Lung (tissue), 12 donors: Measurements from ENCODE around the gene BCR. TPM values are rescaled to one million over a fixed set of nuclear protein-coding genes. Genes with fewer than 3 reads are reported as not detected.

Source experiments
- ATAC-seq: fragments of 200-7000 bp; cut with Tn5 transposase; one replicate; pipeline ENCODE4 v1.9.1; 2020; ENCODE audit warnings: moderate number of reproducible peaks; ENCODE audit not compliant: insufficient read depth, low FRiP score
- DNase-seq, 3 donors: peaks; one replicate each; pipeline ENCODE4 v3.0.0-alpha.2; 2013 to 2017
- H3K27ac ChIP-seq, 2 donors: one replicate each; pipeline ENCODE4 v1.5.1; 2013; ENCODE audit warnings: mild to moderate bottlenecking in 2 of 2, moderate library complexity in 2 of 2, control low read depth in 1 of 2, inconsistent platforms in 1 of 2, low read depth in 1 of 2, low read length in 1 of 2
- H3K27me3 ChIP-seq, 3 donors: one replicate each; pipeline ENCODE4 v1.5.1; 2013; ENCODE audit warnings: low read length in 2 of 3; ENCODE audit not compliant: control insufficient read depth in 3 of 3, insufficient read depth in 3 of 3
- H3K36me3 ChIP-seq, 4 donors: one replicate each; pipeline ENCODE4 v1.5.1; 2013; ENCODE audit warnings: low read length in 4 of 4, mild to moderate bottlenecking in 1 of 4, moderate library complexity in 1 of 4; ENCODE audit not compliant: control insufficient read depth in 4 of 4, insufficient read depth in 4 of 4
- H3K4me1 ChIP-seq, 5 donors: one replicate each; pipeline ENCODE4 v1.5.1; 2013; ENCODE audit warnings: low read length in 5 of 5, mild to moderate bottlenecking in 2 of 5, moderate library complexity in 1 of 5; ENCODE audit not compliant: control insufficient read depth in 5 of 5, insufficient read depth in 5 of 5
- H3K4me3 ChIP-seq: one replicate; pipeline ENCODE4 v1.5.1; 2013; ENCODE audit warnings: mild to moderate bottlenecking, control low read depth, moderate library complexity
- H3K9ac ChIP-seq, 2 donors: one replicate each; pipeline ENCODE4 v1.5.1; 2013; ENCODE audit warnings: low read length in 2 of 2, control low read depth in 1 of 2; ENCODE audit not compliant: insufficient read depth in 1 of 2
- H3K9me3 ChIP-seq, 4 donors: one replicate each; pipeline ENCODE4 v1.5.1; 2013; ENCODE audit warnings: low read length in 3 of 4, mild to moderate bottlenecking in 1 of 4, moderate library complexity in 1 of 4; ENCODE audit not compliant: control insufficient read depth in 4 of 4, insufficient read depth in 3 of 4
- CTCF ChIP-seq: IDR thresholded peaks from 2 replicates; pipeline ENCODE4 v1.5.1; 2012; ENCODE audit warnings: mild to moderate bottlenecking; ENCODE audit errors: control extremely low read depth, extremely low read depth
- WGBS, 2 donors: extraction: QIAGEN DNeasy Blood & Tissue Kit; methylation state at CpG; one replicate each; pipeline ENCODE4 v1.1.7; 2013; 5-methylcytosine and 5-hydroxymethylcytosine counted together
- polyA plus RNA-seq, 2 donors: library from polyadenylated mRNA; stranded (reverse); fragments of 200-250 nt; gene quantifications; one replicate each; pipeline ENCODE4 v1.2.1, GENCODE V29; 2013
- total RNA-seq, 2 donors: library from RNA; depleted of rRNA in 1 of 2; stranded (reverse); fragments of >200 nt in 1 of 2; gene quantifications; one replicate each; pipeline ENCODE4 v1.2.1, GENCODE V29; 2014 to 2021
- donor health status: control.
- donor health status: control.
- donor health status: Bipolar disorder and iron deficiency.
- donor health status: healthy.
- donor health status: DM: yes; HTN: yes; CAD: no.

The BCR gene
- total and polyA plus RNA-seq, 4 donors: 21.8 to 67.3 (median 31.8) TPM

GRCh38 chr22:23237201-23237798 is 57.0 kb downstream of the BCR start:
- Histone ChIP-seq H3K9ac (no peak overlapping the region), H3K9me3 (no peaks in the 10 kb centered on the region), H3K27ac (peak overlapping the region in 1 of 2 donors; percentile 5), H3K4me1 (peaks cover 5 to 29% (median 14%) of the 10 kb centered on the region in 5 donors), H3K4me3 (no peak overlapping the region), H3K36me3 (no peaks in the 10 kb centered on the region), H3K27me3 (no peaks in the 10 kb centered on the region)
- no peak for ATAC-seq
- 66 to 73% methylated on average over 16 of the region's 16 CpGs for WGBS, 2 donors
- peak; percentile 75 to 79 (median 79) for DNase-seq
- no peak for TF ChIP-seq CTCF

- DNase-seq (no peak), ATAC-seq (no peak)
- Histone ChIP-seq H3K27ac (no peak overlapping the region), H3K36me3 (no peaks in the 10 kb centered on the region), H3K4me3 (no peak overlapping the region), H3K9ac (no peak overlapping the region), H3K27me3 (no peaks in the 10 kb centered on the region), H3K4me1 (peaks cover 5 to 34% (median 18%) of the 10 kb centered on the region in 5 donors), H3K9me3 (no peaks in the 10 kb centered on the region)
- no peak for TF ChIP-seq CTCF
- 88 to 93% methylated on average over 10 of the region's 10 CpGs for WGBS, 2 donors
Observed at GRCh38 chr22:23237841-23238240, 57.5 kb downstream of the BCR start.

- 93 to 95% methylated on average over 9 of the region's 9 CpGs for WGBS, 2 donors
- H3K27ac ChIP-seq: no peak overlapping the region
- TF ChIP-seq CTCF: no peak
- H3K4me1 ChIP-seq: peaks cover 5 to 37% (median 24%) of the 10 kb centered on the region in 5 donors
- no peak for ATAC-seq
- no peak for DNase-seq
- H3K27me3 ChIP-seq: no peaks in the 10 kb centered on the region
- H3K36me3 ChIP-seq: no peaks in the 10 kb centered on the region
- no peak overlapping the region for H3K4me3 ChIP-seq
- H3K9me3 ChIP-seq: no peaks in the 10 kb centered on the region
- H3K9ac ChIP-seq: no peak overlapping the region
Observed at GRCh38 chr22:23238707-23239106, 58.4 kb downstream of the BCR start.

GRCh38 chr22:23239429-23239828 is 59.1 kb downstream of the BCR start:
- 97 to 100% methylated on average over 2 of the region's 2 CpGs for WGBS, 2 donors
- no peak overlapping the region for H3K9ac ChIP-seq
- no peak for TF ChIP-seq CTCF
- no peak overlapping the region for H3K4me3 ChIP-seq
- no peaks in the 10 kb centered on the region for H3K9me3 ChIP-seq
- peaks cover 5 to 29% (median 20%) of the 10 kb centered on the region in 5 donors for H3K4me1 ChIP-seq
- H3K36me3 ChIP-seq: no peaks in the 10 kb centered on the region
- ATAC-seq (no peak), DNase-seq (no peak)
- no peaks in the 10 kb centered on the region for H3K27me3 ChIP-seq
- no peak overlapping the region for H3K27ac ChIP-seq
